ENCODE results near the gene LUZP1.

Gene LUZP1

GRCh38 chr1:23168445-23169194, at the start of gene LUZP1 (continued):
- TF ChIP-seq, protein P1, sequence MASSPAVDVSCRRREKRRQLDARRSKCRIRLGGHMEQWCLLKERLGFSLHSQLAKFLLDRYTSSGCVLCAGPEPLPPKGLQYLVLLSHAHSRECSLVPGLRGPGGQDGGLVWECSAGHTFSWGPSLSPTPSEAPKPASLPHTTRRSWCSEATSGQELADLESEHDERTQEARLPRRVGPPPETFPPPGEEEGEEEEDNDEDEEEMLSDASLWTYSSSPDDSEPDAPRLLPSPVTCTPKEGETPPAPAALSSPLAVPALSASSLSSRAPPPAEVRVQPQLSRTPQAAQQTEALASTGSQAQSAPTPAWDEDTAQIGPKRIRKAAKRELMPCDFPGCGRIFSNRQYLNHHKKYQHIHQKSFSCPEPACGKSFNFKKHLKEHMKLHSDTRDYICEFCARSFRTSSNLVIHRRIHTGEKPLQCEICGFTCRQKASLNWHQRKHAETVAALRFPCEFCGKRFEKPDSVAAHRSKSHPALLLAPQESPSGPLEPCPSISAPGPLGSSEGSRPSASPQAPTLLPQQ (tag by site-specific recombination; IDR thresholded peaks at IDR 0.05) = peak; percentile 65; the same call in 1 of the 2 replicates
- TF ChIP-seq, protein P2, sequence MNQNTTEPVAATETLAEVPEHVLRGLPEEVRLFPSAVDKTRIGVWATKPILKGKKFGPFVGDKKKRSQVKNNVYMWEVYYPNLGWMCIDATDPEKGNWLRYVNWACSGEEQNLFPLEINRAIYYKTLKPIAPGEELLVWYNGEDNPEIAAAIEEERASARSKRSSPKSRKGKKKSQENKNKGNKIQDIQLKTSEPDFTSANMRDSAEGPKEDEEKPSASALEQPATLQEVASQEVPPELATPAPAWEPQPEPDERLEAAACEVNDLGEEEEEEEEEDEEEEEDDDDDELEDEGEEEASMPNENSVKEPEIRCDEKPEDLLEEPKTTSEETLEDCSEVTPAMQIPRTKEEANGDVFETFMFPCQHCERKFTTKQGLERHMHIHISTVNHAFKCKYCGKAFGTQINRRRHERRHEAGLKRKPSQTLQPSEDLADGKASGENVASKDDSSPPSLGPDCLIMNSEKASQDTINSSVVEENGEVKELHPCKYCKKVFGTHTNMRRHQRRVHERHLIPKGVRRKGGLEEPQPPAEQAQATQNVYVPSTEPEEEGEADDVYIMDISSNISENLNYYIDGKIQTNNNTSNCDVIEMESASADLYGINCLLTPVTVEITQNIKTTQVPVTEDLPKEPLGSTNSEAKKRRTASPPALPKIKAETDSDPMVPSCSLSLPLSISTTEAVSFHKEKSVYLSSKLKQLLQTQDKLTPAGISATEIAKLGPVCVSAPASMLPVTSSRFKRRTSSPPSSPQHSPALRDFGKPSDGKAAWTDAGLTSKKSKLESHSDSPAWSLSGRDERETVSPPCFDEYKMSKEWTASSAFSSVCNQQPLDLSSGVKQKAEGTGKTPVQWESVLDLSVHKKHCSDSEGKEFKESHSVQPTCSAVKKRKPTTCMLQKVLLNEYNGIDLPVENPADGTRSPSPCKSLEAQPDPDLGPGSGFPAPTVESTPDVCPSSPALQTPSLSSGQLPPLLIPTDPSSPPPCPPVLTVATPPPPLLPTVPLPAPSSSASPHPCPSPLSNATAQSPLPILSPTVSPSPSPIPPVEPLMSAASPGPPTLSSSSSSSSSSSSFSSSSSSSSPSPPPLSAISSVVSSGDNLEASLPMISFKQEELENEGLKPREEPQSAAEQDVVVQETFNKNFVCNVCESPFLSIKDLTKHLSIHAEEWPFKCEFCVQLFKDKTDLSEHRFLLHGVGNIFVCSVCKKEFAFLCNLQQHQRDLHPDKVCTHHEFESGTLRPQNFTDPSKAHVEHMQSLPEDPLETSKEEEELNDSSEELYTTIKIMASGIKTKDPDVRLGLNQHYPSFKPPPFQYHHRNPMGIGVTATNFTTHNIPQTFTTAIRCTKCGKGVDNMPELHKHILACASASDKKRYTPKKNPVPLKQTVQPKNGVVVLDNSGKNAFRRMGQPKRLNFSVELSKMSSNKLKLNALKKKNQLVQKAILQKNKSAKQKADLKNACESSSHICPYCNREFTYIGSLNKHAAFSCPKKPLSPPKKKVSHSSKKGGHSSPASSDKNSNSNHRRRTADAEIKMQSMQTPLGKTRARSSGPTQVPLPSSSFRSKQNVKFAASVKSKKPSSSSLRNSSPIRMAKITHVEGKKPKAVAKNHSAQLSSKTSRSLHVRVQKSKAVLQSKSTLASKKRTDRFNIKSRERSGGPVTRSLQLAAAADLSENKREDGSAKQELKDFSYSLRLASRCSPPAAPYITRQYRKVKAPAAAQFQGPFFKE (tag by site-specific recombination; IDR thresholded peaks at IDR 0.05; ENCODE audit: borderline replicate concordance) = no peak
- TF ChIP-seq ZBTB20 (tag by site-specific recombination; IDR thresholded peaks at IDR 0.05) (peak; percentile 94), GLIS2 (tag by site-specific recombination; IDR thresholded peaks at IDR 0.05) (peak; percentile 20; the same call in 1 of the 2 replicates), ZNF768 (tag by site-specific recombination; IDR thresholded peaks at IDR 0.05) (no peak), ZNF580 (tag by site-specific recombination; IDR thresholded peaks at IDR 0.05) (no peak), ZNF19 (tag by site-specific recombination; IDR thresholded peaks at IDR 0.05; ENCODE audit: low read depth) (no peak), ZNF792 (tag by site-specific recombination; IDR thresholded peaks at IDR 0.05) (0 out of 2 replicates have a peak, but pooled peaks have one; percentile 24), ZNF548 (tag by site-specific recombination; IDR thresholded peaks at IDR 0.05) (no peak), ZNF18 (tag by site-specific recombination; IDR thresholded peaks at IDR 0.05) (no peak), TCF7L2 (IDR thresholded peaks at IDR 0.05; ENCODE audit: borderline replicate concordance, low read depth, low read length) (no peak), ZNF529 (tag by site-specific recombination; IDR thresholded peaks at IDR 0.05; ENCODE audit: insufficient replicate concordance) (no peak), CTCF (tag by site-specific recombination; IDR thresholded peaks at IDR 0.05) (0 out of 2 replicates have a peak, but pooled peaks have one; percentile 13), ZNF114 (tag by site-specific recombination; IDR thresholded peaks at IDR 0.05) (no peak), OVOL3 (tag by site-specific recombination; IDR thresholded peaks at IDR 0.05) (no peak), ZFP37 (tag by site-specific recombination; IDR thresholded peaks at IDR 0.05) (no peak), ZNF266 (tag by site-specific recombination; IDR thresholded peaks at IDR 0.05; ENCODE audit: low read depth) (no peak), ZNF843 (tag by site-specific recombination; IDR thresholded peaks at IDR 0.05) (no peak), HOXC10 (CRISPR knock-in tag; IDR thresholded peaks at IDR 0.05) (no peak)
- TF ChIP-seq, protein P3, sequence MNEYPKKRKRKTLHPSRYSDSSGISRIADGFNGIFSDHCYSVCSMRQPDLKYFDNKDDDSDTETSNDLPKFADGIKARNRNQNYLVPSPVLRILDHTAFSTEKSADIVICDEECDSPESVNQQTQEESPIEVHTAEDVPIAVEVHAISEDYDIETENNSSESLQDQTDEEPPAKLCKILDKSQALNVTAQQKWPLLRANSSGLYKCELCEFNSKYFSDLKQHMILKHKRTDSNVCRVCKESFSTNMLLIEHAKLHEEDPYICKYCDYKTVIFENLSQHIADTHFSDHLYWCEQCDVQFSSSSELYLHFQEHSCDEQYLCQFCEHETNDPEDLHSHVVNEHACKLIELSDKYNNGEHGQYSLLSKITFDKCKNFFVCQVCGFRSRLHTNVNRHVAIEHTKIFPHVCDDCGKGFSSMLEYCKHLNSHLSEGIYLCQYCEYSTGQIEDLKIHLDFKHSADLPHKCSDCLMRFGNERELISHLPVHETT (tag by site-specific recombination; IDR thresholded peaks at IDR 0.05) = no peak
- TF ChIP-seq, protein P4, sequence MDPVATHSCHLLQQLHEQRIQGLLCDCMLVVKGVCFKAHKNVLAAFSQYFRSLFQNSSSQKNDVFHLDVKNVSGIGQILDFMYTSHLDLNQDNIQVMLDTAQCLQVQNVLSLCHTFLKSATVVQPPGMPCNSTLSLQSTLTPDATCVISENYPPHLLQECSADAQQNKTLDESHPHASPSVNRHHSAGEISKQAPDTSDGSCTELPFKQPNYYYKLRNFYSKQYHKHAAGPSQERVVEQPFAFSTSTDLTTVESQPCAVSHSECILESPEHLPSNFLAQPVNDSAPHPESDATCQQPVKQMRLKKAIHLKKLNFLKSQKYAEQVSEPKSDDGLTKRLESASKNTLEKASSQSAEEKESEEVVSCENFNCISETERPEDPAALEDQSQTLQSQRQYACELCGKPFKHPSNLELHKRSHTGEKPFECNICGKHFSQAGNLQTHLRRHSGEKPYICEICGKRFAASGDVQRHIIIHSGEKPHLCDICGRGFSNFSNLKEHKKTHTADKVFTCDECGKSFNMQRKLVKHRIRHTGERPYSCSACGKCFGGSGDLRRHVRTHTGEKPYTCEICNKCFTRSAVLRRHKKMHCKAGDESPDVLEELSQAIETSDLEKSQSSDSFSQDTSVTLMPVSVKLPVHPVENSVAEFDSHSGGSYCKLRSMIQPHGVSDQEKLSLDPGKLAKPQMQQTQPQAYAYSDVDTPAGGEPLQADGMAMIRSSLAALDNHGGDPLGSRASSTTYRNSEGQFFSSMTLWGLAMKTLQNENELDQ (tag by site-specific recombination; IDR thresholded peaks at IDR 0.05; ENCODE audit: low read depth) = no peak
- TF ChIP-seq, protein P5, sequence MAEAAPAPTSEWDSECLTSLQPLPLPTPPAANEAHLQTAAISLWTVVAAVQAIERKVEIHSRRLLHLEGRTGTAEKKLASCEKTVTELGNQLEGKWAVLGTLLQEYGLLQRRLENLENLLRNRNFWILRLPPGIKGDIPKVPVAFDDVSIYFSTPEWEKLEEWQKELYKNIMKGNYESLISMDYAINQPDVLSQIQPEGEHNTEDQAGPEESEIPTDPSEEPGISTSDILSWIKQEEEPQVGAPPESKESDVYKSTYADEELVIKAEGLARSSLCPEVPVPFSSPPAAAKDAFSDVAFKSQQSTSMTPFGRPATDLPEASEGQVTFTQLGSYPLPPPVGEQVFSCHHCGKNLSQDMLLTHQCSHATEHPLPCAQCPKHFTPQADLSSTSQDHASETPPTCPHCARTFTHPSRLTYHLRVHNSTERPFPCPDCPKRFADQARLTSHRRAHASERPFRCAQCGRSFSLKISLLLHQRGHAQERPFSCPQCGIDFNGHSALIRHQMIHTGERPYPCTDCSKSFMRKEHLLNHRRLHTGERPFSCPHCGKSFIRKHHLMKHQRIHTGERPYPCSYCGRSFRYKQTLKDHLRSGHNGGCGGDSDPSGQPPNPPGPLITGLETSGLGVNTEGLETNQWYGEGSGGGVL (tag by site-specific recombination; IDR thresholded peaks at IDR 0.05) = peak; percentile 96
